PC-3 (cell line): Measurements from ENCODE around the gene RALA. TPM values are rescaled to one million over a fixed set of nuclear protein-coding genes. Genes with fewer than 3 reads are reported as not detected.

Source experiments
- ATAC-seq: fragments of 200-7000 bp; cut with Tn5 transposase; 2 replicates; pipeline ENCODE4 v1.9.1; 2020; ENCODE audit warnings: mild to moderate bottlenecking, moderate library complexity
- BruUV-seq: library from RNA; stranded (reverse); fragments of 400-500 nt; replicated peaks from 2 replicates; lab custom pipeline; 2021; lab: Mats Ljungman, UMichigan
- CTCF ChIA-PET: fragments of 300-600 bp; sonication (Branson Sonifier 250); formaldehyde crosslinking; loops from one replicate; lab custom pipeline; 2022; ENCODE audit warnings: antibody characterized with exemption; lab: Charles Lee
- POLR2A ChIA-PET: fragments of 300-600 bp; sonication (Branson Sonifier 250); formaldehyde crosslinking; loops from one replicate; lab custom pipeline; 2022; ENCODE audit warnings: antibody characterized with exemption; ENCODE audit not compliant: unreplicated experiment; lab: Charles Lee
- DNase-seq: peaks from one replicate; pipeline ENCODE4 v3.0.0-alpha.2; 2015
- H2AFZ ChIP-seq: fragments of 300-600 bp; sonication (generic); 2 replicates; pipeline ENCODE4 v1.6.0; 2016; ENCODE audit warnings: antibody characterized with exemption, low read length
- H3F3A ChIP-seq: fragments of 300-600 bp; sonication (generic); one replicate; pipeline ENCODE4 v1.6.0; 2017; ENCODE audit warnings: antibody characterized with exemption, low read length, control low read depth, mild to moderate bottlenecking; ENCODE audit not compliant: unreplicated experiment
- H3K27ac ChIP-seq: fragments of 300-600 bp; sonication (generic); 2 replicates; pipeline ENCODE4 v1.5.1; 2016; ENCODE audit warnings: mild to moderate bottlenecking, low read length
- H3K27me3 ChIP-seq: fragments of 300-600 bp; sonication (generic); 2 replicates; pipeline ENCODE4 v1.6.1; 2016; ENCODE audit warnings: low read length, mixed read lengths
- H3K36me3 ChIP-seq: fragments of 300-600 bp; sonication (generic); 2 replicates; pipeline ENCODE4 v1.6.1; 2016; ENCODE audit warnings: low read depth, mixed run types, low read length, mixed read lengths
- H3K4me1 ChIP-seq: fragments of 300-600 bp; sonication (generic); 2 replicates; pipeline ENCODE4 v1.5.1; 2016; ENCODE audit warnings: low read length; ENCODE audit not compliant: insufficient read depth
- H3K4me2 ChIP-seq: fragments of 300-600 bp; sonication (generic); 2 replicates; pipeline ENCODE4 v1.6.0; 2016; ENCODE audit warnings: low read length
- H3K4me3 ChIP-seq: fragments of 300-600 bp; sonication (generic); 2 replicates; pipeline ENCODE4 v1.5.1; 2016; ENCODE audit warnings: mild to moderate bottlenecking, low read length, mixed read lengths
- H3K79me2 ChIP-seq: fragments of 300-600 bp; sonication (generic); 2 replicates; pipeline ENCODE4 v1.6.1; 2017; ENCODE audit warnings: low read length, mixed read lengths
- H3K9ac ChIP-seq: fragments of 300-600 bp; sonication (generic); 2 replicates; pipeline ENCODE4 v1.6.0; 2016; ENCODE audit warnings: mild to moderate bottlenecking, low read length
- H3K9me2 ChIP-seq: fragments of 300-600 bp; sonication (generic); replicated peaks from 2 replicates; pipeline ENCODE4 v1.6.1; 2016; ENCODE audit warnings: mixed run types, low read length, mixed read lengths
- H3K9me3 ChIP-seq: fragments of 300-600 bp; sonication (generic); 2 replicates; pipeline ENCODE4 v1.6.1; 2016; ENCODE audit warnings: low read length, mixed read lengths
- H4K20me1 ChIP-seq: fragments of 300-600 bp; sonication (generic); 2 replicates; pipeline ENCODE4 v1.6.1; 2016; ENCODE audit warnings: low read length, mixed read lengths
- CTCF ChIP-seq: fragments of 300-600 bp; sonication (generic); conservative IDR thresholded peaks from 2 replicates; pipeline ENCODE4 v1.5.1; 2017; ENCODE audit warnings: antibody characterized with exemption, low read depth, mild to moderate bottlenecking, low read length
- EZH2 ChIP-seq: fragments of 300-600 bp; sonication (generic); IDR thresholded peaks from one replicate; pipeline ENCODE4 v1.6.1; 2017; ENCODE audit warnings: antibody characterized with exemption, mild to moderate bottlenecking, low read length; ENCODE audit not compliant: unreplicated experiment
- EZH2phosphoT487 ChIP-seq: fragments of 300-600 bp; sonication (generic); IDR thresholded peaks from 2 replicates; pipeline ENCODE4 v1.6.1; 2018; ENCODE audit warnings: mild to moderate bottlenecking, antibody characterized with exemption, low read length, borderline replicate concordance
- intact Hi-C: fragments of 100-400 bp; cut with micrococcal nuclease; formaldehyde crosslinking; loops from 2 replicates; pipeline ENCODE4 v1.9.0; 2023
- total RNA-seq: library from RNA; depleted of rRNA; stranded (reverse); fragments of >200 nt; gene quantifications from 2 replicates; pipeline ENCODE4 v1.2.3, GENCODE V29; 2014

Gene RALA
- total RNA-seq, 1 experiment from 2014 or later, result 12.9 TPM

- Histone ChIP-seq H3K36me3 (no peaks in the 10 kb centered on the region), H3K9me2 (no peaks in the 10 kb centered on the region), H3K27me3 (no peaks in the 10 kb centered on the region), H3K27ac (peak overlapping the region; percentile 31), H3K4me2 (peak overlapping the region; percentile 84), H3K9ac (no peak overlapping the region), H3K4me3 (peak overlapping the region; percentile 83; the same call in 1 of the 2 replicates), H3K9me3 (no peaks in the 10 kb centered on the region), H3F3A (peaks cover 4% of the 10 kb centered on the region), H2AFZ (no peak overlapping the region), H3K4me1 (peaks cover 41% of the 10 kb centered on the region), H4K20me1 (peaks cover 22% of the 10 kb centered on the region), H3K79me2 (peaks cover 47% of the 10 kb centered on the region)
- no TSS peak for BruUV-seq
- ATAC-seq (no peak), DNase-seq (no peak)
- POLR2A ChIA-PET, result no interaction called here
- TF ChIP-seq EZH2, result no peak
- TF ChIP-seq EZH2phosphoT487, result no peak
- no peak for TF ChIP-seq CTCF
- CTCF ChIA-PET, result interaction anchor here (0.8 to 1.4 kb wide), 3 partner anchors 13 to 41 kb away, joined by 3 to 9 read pairs (median 3); no protein-coding TSS in a partner anchor
- intact Hi-C loops, result loop anchor here (5.0 kb wide), 1 partner anchor 325 kb away; no protein-coding TSS in a partner anchor
Observed at GRCh38 chr7:39621784-39622411, 1.5 kb upstream of the RALA start.

- POLR2A ChIA-PET, result interaction anchor here (0.7 kb wide), 1 partner anchor 1252 kb away, joined by 3 read pairs; no protein-coding TSS in a partner anchor
- Histone ChIP-seq H3F3A (peaks cover 4% of the 10 kb centered on the region), H3K4me2 (peak overlapping the region; percentile 84), H3K9me2 (no peaks in the 10 kb centered on the region), H3K36me3 (no peaks in the 10 kb centered on the region), H3K27me3 (no peaks in the 10 kb centered on the region), H2AFZ (peak overlapping the region; percentile 78), H3K27ac (peak overlapping the region; percentile 75), H4K20me1 (peaks cover 22% of the 10 kb centered on the region), H3K79me2 (peaks cover 54% of the 10 kb centered on the region), H3K9me3 (no peaks in the 10 kb centered on the region), H3K9ac (peak overlapping the region; percentile 99), H3K4me3 (peak overlapping the region; percentile 83), H3K4me1 (peaks cover 45% of the 10 kb centered on the region)
- intact Hi-C loops, result loop anchor here (5.0 kb wide), 1 partner anchor 325 kb away; no protein-coding TSS in a partner anchor
- TF ChIP-seq CTCF (no peak), EZH2phosphoT487 (no peak), EZH2 (no peak)
- ATAC-seq (no peak), DNase-seq (no peak)
- CTCF ChIA-PET, result interaction anchor here (0.8 kb wide), 1 partner anchor 42 kb away, joined by 3 read pairs; no protein-coding TSS in a partner anchor
- BruUV-seq, result TSS peak; percentile 81
Observed at GRCh38 chr7:39622609-39623008, 763 bp upstream of the RALA start.
